IPS-18c (cell line): ENCODE results near the gene HMX1.

Experiments
- H3K4me3 ChIP-seq: 2 replicates; pipeline ENCODE4 v1.7.0; 2013; ENCODE audit warnings: low read depth, mild to moderate bottlenecking, low read length, moderate library complexity; ENCODE audit not compliant: insufficient read depth
- H3K9me3 ChIP-seq: one replicate; pipeline ENCODE4 v1.6.1; 2013; ENCODE audit warnings: mild to moderate bottlenecking, low read length, moderate library complexity; ENCODE audit not compliant: control insufficient read depth, insufficient read depth

The HMX1 gene

GRCh38 chr4:8854016-8854415 lies 17.6 kb downstream of the HMX1 start:
- Histone ChIP-seq H3K9me3 (peaks cover 5% of the 10 kb centered on the region), H3K4me3 (no peak overlapping the region)

- peaks cover 3% of the 10 kb centered on the region for H3K9me3 ChIP-seq
- no peak overlapping the region for H3K4me3 ChIP-seq
These were observed 18.4 kb downstream of the HMX1 start for GRCh38 chr4:8853249-8853648.

- no peak overlapping the region for H3K4me3 ChIP-seq
- peaks cover 3% of the 10 kb centered on the region for H3K9me3 ChIP-seq
These were observed 19.4 kb downstream of the HMX1 start for GRCh38 chr4:8852118-8852704.

- Histone ChIP-seq H3K9me3 (peaks cover 3% of the 10 kb centered on the region), H3K4me3 (no peak overlapping the region)
These were observed 20.1 kb downstream of the HMX1 start for GRCh38 chr4:8851321-8852117.

- Histone ChIP-seq H3K9me3 (peaks cover 3% of the 10 kb centered on the region), H3K4me3 (no peak overlapping the region)
These were observed 20.8 kb downstream of the HMX1 start for GRCh38 chr4:8850830-8851188.

- Histone ChIP-seq H3K9me3 (peaks cover 3% of the 10 kb centered on the region), H3K4me3 (no peak overlapping the region)
These were observed 21.4 kb downstream of the HMX1 start for GRCh38 chr4:8850074-8850829.

GRCh38 chr4:8849266-8850073 lies 22.2 kb downstream of the HMX1 start:
- peaks cover 3% of the 10 kb centered on the region for H3K9me3 ChIP-seq
- H3K4me3 ChIP-seq: no peak overlapping the region

- H3K4me3 ChIP-seq: no peak overlapping the region
- H3K9me3 ChIP-seq: peaks cover 3% of the 10 kb centered on the region
These were observed 23.0 kb downstream of the HMX1 start for GRCh38 chr4:8848507-8849265.

GRCh38 chr4:8847764-8848163 lies 23.9 kb downstream of the HMX1 start:
- H3K9me3 ChIP-seq: peaks cover 3% of the 10 kb centered on the region
- H3K4me3 ChIP-seq: no peak overlapping the region

- H3K4me3 ChIP-seq: no peak overlapping the region
- peaks cover 4% of the 10 kb centered on the region for H3K9me3 ChIP-seq
These were observed 24.3 kb downstream of the HMX1 start for GRCh38 chr4:8847331-8847730.

GRCh38 chr4:8846826-8847225 lies 24.8 kb downstream of the HMX1 start:
- H3K9me3 ChIP-seq: peaks cover 6% of the 10 kb centered on the region
- H3K4me3 ChIP-seq: no peak overlapping the region

GRCh38 chr4:8846046-8846720 lies 25.5 kb downstream of the HMX1 start:
- peaks cover 5% of the 10 kb centered on the region for H3K9me3 ChIP-seq
- H3K4me3 ChIP-seq: no peak overlapping the region

- Histone ChIP-seq H3K4me3 (no peak overlapping the region), H3K9me3 (peaks cover 5% of the 10 kb centered on the region)
These were observed 26.5 kb downstream of the HMX1 start for GRCh38 chr4:8844976-8845690.

- Histone ChIP-seq H3K9me3 (peaks cover 5% of the 10 kb centered on the region), H3K4me3 (no peak overlapping the region)
These were observed 28.0 kb downstream of the HMX1 start for GRCh38 chr4:8843597-8843996.

- peaks cover 5% of the 10 kb centered on the region for H3K9me3 ChIP-seq
These were observed 29.0 kb downstream of the HMX1 start for GRCh38 chr4:8842614-8843013.

More at GRCh38 chr4:8842614-8843013, 29.0 kb downstream of the HMX1 start:
- H3K4me3 ChIP-seq: no peak overlapping the region
